Activated CD4-positive, alpha-beta T cell treated with anti-CD3 and anti-CD28 coated beads, Interleukin-2, amount 10 ng/mL, durations not matched to agents 7 days and 5 days (primary cell): ENCODE measurements around the gene TTC4. TPM values are rescaled to one million over a fixed set of nuclear protein-coding genes. Genes with fewer than 3 reads are reported as not detected.

Source experiments
- CTCF ChIA-PET: fragments of 350-600 bp; sonication (Branson Sonifier 250); formaldehyde crosslinking; loops from one replicate; lab custom pipeline; 2021; ENCODE audit warnings: antibody characterized with exemption; lab: Charles Lee
- POLR2A ChIA-PET: fragments of 350-600 bp; sonication (Branson Sonifier 250); formaldehyde crosslinking; loops from one replicate; lab custom pipeline; 2021; ENCODE audit warnings: antibody characterized with exemption; lab: Charles Lee
- DNase-seq: peaks from one replicate; pipeline ENCODE4 v3.0.0-alpha.2; 2020
- H3K27ac Mint-ChIP-seq: one replicate; pipeline ENCODE4 v1.8.0; 2021; ENCODE audit warnings: mild to moderate bottlenecking, moderate library complexity, mixed read lengths
- H3K27me3 Mint-ChIP-seq: one replicate; pipeline ENCODE4 v1.8.0; 2021; ENCODE audit warnings: mixed read lengths
- H3K36me3 Mint-ChIP-seq: one replicate; pipeline ENCODE4 v1.8.0; 2021; ENCODE audit warnings: low read depth, mixed read lengths
- H3K4me1 Mint-ChIP-seq: one replicate; pipeline ENCODE4 v1.8.0; 2021; ENCODE audit warnings: mixed read lengths
- H3K4me3 Mint-ChIP-seq: one replicate; pipeline ENCODE4 v1.8.0; 2021; ENCODE audit warnings: mild to moderate bottlenecking, moderate library complexity, mixed read lengths
- H3K9me3 Mint-ChIP-seq: one replicate; pipeline ENCODE4 v1.8.0; 2021; ENCODE audit warnings: mixed read lengths
- total RNA-seq, 2 experiments: library from RNA; stranded (reverse); gene quantifications; one replicate each; pipeline ENCODE4 v1.2.3, GENCODE V29; 2021

Gene TTC4, protein sequence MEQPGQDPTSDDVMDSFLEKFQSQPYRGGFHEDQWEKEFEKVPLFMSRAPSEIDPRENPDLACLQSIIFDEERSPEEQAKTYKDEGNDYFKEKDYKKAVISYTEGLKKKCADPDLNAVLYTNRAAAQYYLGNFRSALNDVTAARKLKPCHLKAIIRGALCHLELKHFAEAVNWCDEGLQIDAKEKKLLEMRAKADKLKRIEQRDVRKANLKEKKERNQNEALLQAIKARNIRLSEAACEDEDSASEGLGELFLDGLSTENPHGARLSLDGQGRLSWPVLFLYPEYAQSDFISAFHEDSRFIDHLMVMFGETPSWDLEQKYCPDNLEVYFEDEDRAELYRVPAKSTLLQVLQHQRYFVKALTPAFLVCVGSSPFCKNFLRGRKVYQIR
- 10 to 100 TPM; 18.4 to 19.5 TPM for total RNA-seq

DNA sequence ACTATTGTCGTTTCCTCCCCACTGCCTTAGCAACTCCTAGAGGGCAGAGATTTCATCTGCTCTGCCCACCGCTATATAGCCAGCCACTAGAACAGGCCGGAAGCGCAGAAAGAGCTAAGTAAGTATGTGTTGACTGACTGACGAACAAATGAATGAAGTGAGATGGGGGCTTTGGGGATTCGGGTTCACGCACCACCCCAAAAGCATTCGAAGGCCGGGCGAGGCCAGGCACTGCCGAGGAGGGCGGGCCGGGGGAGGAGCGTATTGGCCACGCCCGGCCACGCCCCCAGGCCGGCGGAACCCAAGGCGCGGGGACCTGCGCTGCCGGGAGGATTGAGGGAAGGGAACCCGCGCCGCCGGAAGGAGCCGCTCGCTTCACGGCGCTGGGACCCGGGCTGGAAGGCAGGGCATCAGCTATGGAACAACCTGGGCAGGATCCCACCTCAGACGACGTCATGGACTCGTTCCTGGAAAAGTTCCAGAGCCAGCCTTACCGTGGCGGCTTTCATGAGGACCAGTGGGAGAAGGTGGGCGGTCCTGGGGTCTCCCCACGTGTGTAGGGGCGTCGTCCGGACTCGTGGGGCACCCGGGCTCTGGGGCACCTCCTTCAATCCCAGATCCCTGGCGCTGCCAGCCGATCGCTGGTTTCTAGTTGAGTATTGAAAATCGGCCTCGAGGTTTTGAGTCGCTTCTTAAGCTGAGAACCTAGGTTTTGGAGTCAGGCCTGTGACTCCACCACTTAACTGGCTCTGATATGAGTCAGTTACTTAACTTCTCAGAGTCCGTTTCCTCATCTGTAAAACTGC is at the start of gene TTC4:
Gene TTC4, plus strand, starts transcription at position 369 of the 806 bp plus-strand sequence. Its CDS starts 48 bp downstream, at position 417.
- peak; percentile 83 for DNase-seq
- ChIA-PET POLR2A (no interaction called here), CTCF (interaction anchor here (0.6 to 1.8 kb wide), 7 partner anchors 8 to 654 kb away, joined by 3 to 4 read pairs (median 4); no protein-coding TSS in a partner anchor)
- Mint-ChIP-seq H3K9me3 (no peaks in the 10 kb centered on the region), H3K4me3 (peak within 1 kb of the TSS; percentile 87), H3K27me3 (no peaks in the 10 kb centered on the region), H3K27ac (peak within 1 kb of the TSS; percentile 89), H3K4me1 (peaks cover 29% of the 10 kb centered on the region), H3K36me3 (peaks cover 13% of the 10 kb centered on the region)

GRCh38 chr1:54666333-54666732 is 49.3 kb upstream of the TTC4 start:
- H3K9me3 Mint-ChIP-seq: no peaks in the 10 kb centered on the region
- POLR2A ChIA-PET: no interaction called here
- no peaks in the 10 kb centered on the region for H3K36me3 Mint-ChIP-seq
- CTCF ChIA-PET: no interaction called here
- H3K4me1 Mint-ChIP-seq: no peaks in the 10 kb centered on the region
- H3K4me3 Mint-ChIP-seq: no peak overlapping the region
- no peak overlapping the region for H3K27ac Mint-ChIP-seq
- no peaks in the 10 kb centered on the region for H3K27me3 Mint-ChIP-seq
- no peak for DNase-seq

- Mint-ChIP-seq H3K9me3 (no peaks in the 10 kb centered on the region), H3K36me3 (no peaks in the 10 kb centered on the region), H3K27me3 (no peaks in the 10 kb centered on the region), H3K27ac (no peak overlapping the region), H3K4me3 (no peak overlapping the region), H3K4me1 (peaks cover 9% of the 10 kb centered on the region)
- ChIA-PET POLR2A (no interaction called here), CTCF (interaction anchor here (0.7 to 0.9 kb wide), 2 partner anchors 142 to 225 kb away, joined by 3 read pairs; no protein-coding TSS in a partner anchor)
- DNase-seq: no peak
Measured at GRCh38 chr1:54667797-54668196, 47.9 kb upstream of the TTC4 start.

- peaks cover 11% of the 10 kb centered on the region for H3K4me1 Mint-ChIP-seq
- no peaks in the 10 kb centered on the region for H3K9me3 Mint-ChIP-seq
- ChIA-PET CTCF (no interaction called here), POLR2A (no interaction called here)
- H3K4me3 Mint-ChIP-seq: no peak overlapping the region
- peaks cover 3% of the 10 kb centered on the region for H3K27me3 Mint-ChIP-seq
- H3K27ac Mint-ChIP-seq: no peak overlapping the region
- no peak for DNase-seq
- no peaks in the 10 kb centered on the region for H3K36me3 Mint-ChIP-seq
Measured at GRCh38 chr1:54668567-54668966, 47.1 kb upstream of the TTC4 start.

DNA sequence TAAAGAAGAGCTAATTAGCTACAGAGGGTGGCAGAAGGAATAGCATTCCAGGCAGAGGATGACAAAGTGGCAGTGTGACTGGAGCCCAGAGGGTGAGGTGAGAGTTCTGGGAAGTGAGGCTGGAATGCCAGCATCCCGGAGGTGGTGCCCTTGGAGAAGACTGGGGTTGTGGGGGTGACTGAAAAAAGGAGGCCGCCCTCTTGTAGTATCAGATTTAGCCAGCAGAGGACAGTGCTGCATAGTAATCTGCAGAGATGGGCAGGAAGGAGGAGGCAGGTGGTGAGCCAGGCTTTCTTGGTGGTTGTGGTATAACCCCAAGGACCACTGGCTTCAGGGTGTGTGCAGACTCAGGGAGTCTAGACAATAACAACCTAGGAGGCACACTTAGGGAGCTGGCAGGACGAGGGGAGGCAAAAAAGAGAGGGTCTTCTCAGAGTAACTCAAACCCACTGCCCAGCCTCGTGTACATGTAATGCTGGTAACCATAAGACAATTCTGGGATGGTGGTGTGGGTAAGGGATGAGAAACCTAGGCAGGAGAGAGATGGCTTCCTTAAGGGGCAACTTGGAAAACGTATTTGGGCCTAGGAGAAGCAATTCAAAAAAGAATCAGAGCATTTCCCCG is 43.6 kb upstream of the TTC4 start:
- H3K27ac Mint-ChIP-seq: no peak overlapping the region
- no peaks in the 10 kb centered on the region for H3K36me3 Mint-ChIP-seq
- H3K4me3 Mint-ChIP-seq: no peak overlapping the region
- H3K4me1 Mint-ChIP-seq: peaks cover 11% of the 10 kb centered on the region
- ChIA-PET CTCF (interaction anchor here (0.9 to 1.8 kb wide), 7 partner anchors 10 to 324 kb away, joined by 3 to 6 read pairs (median 4); no protein-coding TSS in a partner anchor), POLR2A (no interaction called here)
- H3K27me3 Mint-ChIP-seq: peaks cover 3% of the 10 kb centered on the region
- DNase-seq: peak; percentile 81
- H3K9me3 Mint-ChIP-seq: no peaks in the 10 kb centered on the region

DNA sequence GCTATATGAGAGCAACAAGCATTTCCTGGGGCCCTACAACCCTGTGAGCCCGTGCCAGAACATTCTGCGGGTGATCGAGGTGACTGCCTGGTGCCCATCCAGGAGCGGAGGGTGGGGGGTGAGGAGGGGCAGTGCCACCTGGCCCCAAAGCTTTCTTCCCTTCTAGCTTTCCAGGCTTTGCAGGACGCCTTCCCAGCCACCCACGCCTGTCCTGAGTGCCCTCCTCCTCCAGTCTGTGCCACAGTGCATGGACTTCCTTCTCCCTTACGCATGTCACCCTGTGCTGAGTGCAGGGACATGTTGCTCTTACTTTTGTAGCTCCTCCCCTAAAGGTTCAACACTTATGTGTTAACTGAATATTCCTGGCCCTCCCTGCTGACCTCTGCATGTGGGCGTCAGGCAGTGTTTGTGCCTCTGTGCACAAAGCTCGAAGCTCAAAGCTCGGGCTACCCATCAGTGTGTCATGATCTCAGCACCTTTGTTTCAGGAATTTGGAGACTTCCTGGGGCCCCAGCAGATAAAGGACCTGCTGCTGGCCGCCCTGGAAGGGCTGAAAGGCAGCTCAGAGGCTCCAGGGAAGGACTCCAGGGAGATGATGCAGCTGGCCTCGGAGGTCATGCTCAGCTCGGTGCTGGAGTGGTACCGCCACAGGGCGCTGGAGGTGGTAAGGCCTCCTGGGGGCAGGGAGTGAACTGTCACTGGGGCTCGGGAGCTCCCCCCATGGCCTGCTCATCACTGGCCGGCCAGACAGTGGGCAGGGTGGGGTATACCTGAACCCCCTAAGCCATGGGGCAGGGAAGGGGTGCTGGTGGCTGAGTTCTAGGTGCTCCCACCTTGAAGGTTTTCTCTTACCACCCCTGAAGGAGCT is 36.7 kb upstream of the TTC4 start:
- CTCF ChIA-PET: interaction anchor here (0.9 kb wide), 1 partner anchor 131 kb away, joined by 3 read pairs; no protein-coding TSS in a partner anchor
- H3K36me3 Mint-ChIP-seq: no peaks in the 10 kb centered on the region
- DNase-seq: no peak
- no peak overlapping the region for H3K27ac Mint-ChIP-seq
- POLR2A ChIA-PET: interaction anchor here (0.5 kb wide), 1 partner anchor 25 kb away, joined by 3 read pairs; no protein-coding TSS in a partner anchor
- H3K9me3 Mint-ChIP-seq: no peaks in the 10 kb centered on the region
- no peaks in the 10 kb centered on the region for H3K27me3 Mint-ChIP-seq
- no peak overlapping the region for H3K4me3 Mint-ChIP-seq
- no peaks in the 10 kb centered on the region for H3K4me1 Mint-ChIP-seq

GRCh38 chr1:54679706-54680105 is 36.0 kb upstream of the TTC4 start:
- Mint-ChIP-seq H3K4me1 (no peaks in the 10 kb centered on the region), H3K4me3 (no peak overlapping the region), H3K36me3 (no peaks in the 10 kb centered on the region), H3K27ac (no peak overlapping the region), H3K9me3 (no peaks in the 10 kb centered on the region), H3K27me3 (no peaks in the 10 kb centered on the region)
- POLR2A ChIA-PET: no interaction called here
- CTCF ChIA-PET: no interaction called here
- DNase-seq: no peak

GRCh38 chr1:54680387-54680786 is 35.3 kb upstream of the TTC4 start:
- H3K27ac Mint-ChIP-seq: no peak overlapping the region
- ChIA-PET POLR2A (no interaction called here), CTCF (interaction anchor here (1.1 kb wide), 1 partner anchor 113 kb away, joined by 4 read pairs; no protein-coding TSS in a partner anchor)
- no peaks in the 10 kb centered on the region for H3K27me3 Mint-ChIP-seq
- no peaks in the 10 kb centered on the region for H3K36me3 Mint-ChIP-seq
- no peak for DNase-seq
- H3K4me1 Mint-ChIP-seq: no peaks in the 10 kb centered on the region
- H3K9me3 Mint-ChIP-seq: no peaks in the 10 kb centered on the region
- no peak overlapping the region for H3K4me3 Mint-ChIP-seq

- Mint-ChIP-seq H3K27ac (no peak overlapping the region), H3K4me3 (no peak overlapping the region), H3K36me3 (no peaks in the 10 kb centered on the region), H3K9me3 (no peaks in the 10 kb centered on the region), H3K27me3 (no peaks in the 10 kb centered on the region), H3K4me1 (no peaks in the 10 kb centered on the region)
- no peak for DNase-seq
- ChIA-PET CTCF (interaction anchor here (1.1 kb wide), 1 partner anchor 112 kb away, joined by 4 read pairs; no protein-coding TSS in a partner anchor), POLR2A (no interaction called here)
Measured at GRCh38 chr1:54681358-54681757, 34.3 kb upstream of the TTC4 start.

DNA sequence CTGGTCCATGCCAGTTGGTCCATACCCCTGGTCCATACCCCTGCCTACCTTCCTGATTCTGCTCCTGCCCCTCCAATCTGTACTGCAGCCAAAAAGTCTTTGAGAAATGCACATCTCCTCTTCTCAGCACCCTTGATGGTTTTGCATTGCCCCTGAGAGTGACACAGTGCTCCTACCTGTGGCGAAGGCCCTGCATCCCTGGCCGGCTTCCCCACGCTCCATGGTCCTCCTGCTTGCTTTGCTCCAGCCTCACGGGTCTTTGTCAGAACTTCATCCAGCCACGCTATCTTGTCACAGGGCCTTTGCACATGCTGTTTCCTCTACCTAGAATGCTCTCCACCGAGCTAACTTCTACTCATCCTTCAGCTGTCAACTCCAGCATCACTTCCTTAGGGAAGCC is 32.2 kb upstream of the TTC4 start:
- Mint-ChIP-seq H3K36me3 (no peaks in the 10 kb centered on the region), H3K27me3 (no peaks in the 10 kb centered on the region), H3K9me3 (no peaks in the 10 kb centered on the region), H3K27ac (no peak overlapping the region), H3K4me1 (no peaks in the 10 kb centered on the region), H3K4me3 (no peak overlapping the region)
- CTCF ChIA-PET: no interaction called here
- no peak for DNase-seq
- POLR2A ChIA-PET: no interaction called here

GRCh38 chr1:54685335-54685905 is 30.2 kb upstream of the TTC4 start:
- POLR2A ChIA-PET: no interaction called here
- Mint-ChIP-seq H3K4me3 (no peak overlapping the region), H3K4me1 (no peaks in the 10 kb centered on the region), H3K36me3 (no peaks in the 10 kb centered on the region), H3K27me3 (no peaks in the 10 kb centered on the region), H3K27ac (no peak overlapping the region), H3K9me3 (no peaks in the 10 kb centered on the region)
- no peak for DNase-seq
- CTCF ChIA-PET: no interaction called here

- Mint-ChIP-seq H3K36me3 (no peaks in the 10 kb centered on the region), H3K9me3 (no peaks in the 10 kb centered on the region), H3K27ac (no peak overlapping the region), H3K4me3 (no peak overlapping the region), H3K4me1 (no peaks in the 10 kb centered on the region), H3K27me3 (no peaks in the 10 kb centered on the region)
- ChIA-PET POLR2A (no interaction called here), CTCF (no interaction called here)
- no peak for DNase-seq
Measured at GRCh38 chr1:54686155-54686554, 29.5 kb upstream of the TTC4 start.
